GM12878 (cell line): ENCODE data around the gene CNNM3. TPM values are rescaled to one million over a fixed set of nuclear protein-coding genes. Genes with fewer than 3 reads are reported as not detected.

Experiments
- ATAC-seq: fragments of 200-7000 bp; cut with Tn5 transposase; 3 replicates; pipeline ENCODE4 v1.9.1; 2020; ENCODE audit warnings: mild to moderate bottlenecking, moderate library complexity
- BruUV-seq: library from RNA; stranded (reverse); fragments of 400-500 nt; replicated peaks from 2 replicates; lab custom pipeline; 2021; lab: Mats Ljungman, UMichigan
- CTCF ChIA-PET: fragments of 300-600 bp; sonication (Branson Sonifier 250); formaldehyde crosslinking; extraction: SDS; loops from one replicate; lab custom pipeline; 2021; ENCODE audit warnings: inconsistent platforms; lab: Yijun Ruan, JAX
- POLR2A ChIA-PET: fragments of 350-600 bp; formaldehyde crosslinking; extraction: SDS; loops from one replicate; lab custom pipeline; 2021; ENCODE audit warnings: inconsistent platforms; lab: Charles Lee
- RAD21 ChIA-PET: fragments of 300-600 bp; sonication (Branson Sonifier 250); formaldehyde crosslinking; loops from one replicate; lab custom pipeline; 2023; ENCODE audit warnings: antibody characterized with exemption; ENCODE audit not compliant: unreplicated experiment; lab: Charles Lee
- SMC1A ChIA-PET: fragments of 300-600 bp; sonication (Branson Sonifier 250); formaldehyde crosslinking; loops from one replicate; lab custom pipeline; 2023; ENCODE audit not compliant: unreplicated experiment, uncharacterized antibody; lab: Charles Lee
- DNase-seq: peaks from one replicate; pipeline ENCODE4 v3.0.0-alpha.2; 2011; ENCODE audit warnings: low read depth, low spot score
- FAIRE-seq: peaks from 3 replicates; lab custom pipeline; 2011; peaks lifted over from hg19 to GRCh38; lab: Jason Lieb, UNC
- H2AFZ ChIP-seq: 2 replicates; pipeline ENCODE4 v1.6.0; 2011; ENCODE audit warnings: low read depth, low read length, control low read depth; ENCODE audit not compliant: control insufficient read depth
- H3K27ac ChIP-seq: 2 replicates; pipeline ENCODE4 v1.5.1; 2011; ENCODE audit warnings: control low read depth; ENCODE audit not compliant: control insufficient read depth, insufficient read depth
- H3K27me3 ChIP-seq, 2 experiments: replicated peaks in 1 of 2; 2 replicates each; pipeline versions ENCODE4 v1.6.0 to v1.6.1; 2011; ENCODE audit warnings: low read length in 1 of 2; ENCODE audit not compliant: control insufficient read depth in 2 of 2, insufficient read depth in 2 of 2
- H3K36me3 ChIP-seq, 2 experiments: 2 replicates each; pipeline ENCODE4 v1.5.1; 2011; ENCODE audit warnings: low read length in 1 of 2; ENCODE audit not compliant: control insufficient read depth in 2 of 2, insufficient read depth in 2 of 2
- H3K4me1 ChIP-seq: 2 replicates; pipeline ENCODE4 v1.6.1; 2011; ENCODE audit warnings: mild to moderate bottlenecking, low read length, moderate library complexity, mixed read lengths; ENCODE audit not compliant: control insufficient read depth, insufficient read depth
- H3K4me2 ChIP-seq: 2 replicates; pipeline ENCODE4 v1.6.0; 2011; ENCODE audit warnings: control low read depth; ENCODE audit not compliant: control insufficient read depth, insufficient read depth
- H3K4me3 ChIP-seq: fragments of 200-600 bp; sonication (generic); 2 replicates; pipeline ENCODE4 v1.5.1; 2016
- H3K79me2 ChIP-seq: 2 replicates; pipeline ENCODE4 v1.6.0; 2011; ENCODE audit warnings: low read length; ENCODE audit not compliant: control insufficient read depth, insufficient read depth
- H3K9ac ChIP-seq: 2 replicates; pipeline ENCODE4 v1.8.0; 2011; ENCODE audit warnings: low read length, control low read depth, mixed read lengths; ENCODE audit not compliant: control insufficient read depth, insufficient read depth
- H3K9me3 ChIP-seq: replicated peaks from 3 replicates; pipeline ENCODE4 v1.5.1; 2011; ENCODE audit warnings: mild to moderate bottlenecking, low read length; ENCODE audit not compliant: control insufficient read depth, insufficient read depth
- H4K20me1 ChIP-seq: 2 replicates; pipeline ENCODE4 v1.6.0; 2011; ENCODE audit not compliant: control insufficient read depth, insufficient read depth
- CHD4 ChIP-seq: fragments of 200-600 bp; sonication (generic); IDR thresholded peaks from 2 replicates; pipeline ENCODE4 v1.6.1; 2016; ENCODE audit warnings: mild to moderate bottlenecking
- CREB1 ChIP-seq: IDR thresholded peaks from 2 replicates; pipeline ENCODE4 v1.6.1; 2012; ENCODE audit warnings: low read depth, mild to moderate bottlenecking, inconsistent platforms
- CREM ChIP-seq: IDR thresholded peaks from 2 replicates; pipeline ENCODE4 v1.6.1; 2014; ENCODE audit warnings: antibody characterized with exemption, low read depth
- ESRRA ChIP-seq: IDR thresholded peaks from 2 replicates; pipeline ENCODE4 v1.6.1; 2012; ENCODE audit warnings: mild to moderate bottlenecking, low read length, improper control_type of control experiment
- HDAC6 ChIP-seq: fragments of 200-600 bp; sonication (generic); IDR thresholded peaks from one replicate; pipeline ENCODE4 v1.8.0; 2017; ENCODE audit warnings: antibody characterized with exemption; ENCODE audit not compliant: unreplicated experiment
- KDM1A ChIP-seq: fragments of 200-600 bp; sonication (generic); IDR thresholded peaks from 2 replicates; pipeline ENCODE4 v1.6.1; 2016; ENCODE audit warnings: borderline replicate concordance
- MAX ChIP-seq: IDR thresholded peaks from 2 replicates; pipeline ENCODE4 v1.6.1; 2012; ENCODE audit warnings: low read depth, low read length, improper control_type of control experiment
- POLR2A ChIP-seq: IDR thresholded peaks from 2 replicates; pipeline ENCODE4 v1.6.1; 2011; ENCODE audit warnings: low read depth, mild to moderate bottlenecking, low read length
- RFX5 ChIP-seq: IDR thresholded peaks from 2 replicates; pipeline ENCODE4 v1.6.1; 2011; ENCODE audit warnings: low read depth, low read length, improper control_type of control experiment
- WGBS: methylation state at CpG from one replicate; pipeline ENCODE4 v1.1.6; 2016; ENCODE audit warnings: low lambda C conversion rate; ENCODE audit not compliant: insufficient replicate concordance, insufficient coverage; ENCODE audit errors: missing lambda C conversion rate; 5-methylcytosine and 5-hydroxymethylcytosine counted together
- in situ Hi-C: fragments of 300-500 bp; cut with MboI; formaldehyde crosslinking; loops from 9 replicates; pipeline ENCODE4 v1.14.3; 2018; ENCODE audit warnings: mixed read lengths
- intact Hi-C: fragments of 100-400 bp; cut with micrococcal nuclease; formaldehyde crosslinking; loops from one replicate; pipeline ENCODE4 v1.14.2; 2022; ENCODE audit not compliant: unreplicated experiment
- polyA plus RNA-seq, 11 experiments: library from polyadenylated mRNA; depleted of rRNA in 4 of 11; unstranded in 6 of 11; stranded (reverse) in 5 of 11; fragments of >200 nt; fragmentation: Nextera tagmentation in 4 of 11; fragmentation: Illumina TruSeq in 1 of 11; extraction: Ambion mirVana in 4 of 11; extraction: Trizol in 1 of 11; gene quantifications; 1 replicate in 1 of 11; 2 replicates in 10 of 11; pipeline versions ENCODE4 v1.2.1 to v1.2.3, GENCODE V29; 2011 to 2016; ENCODE audit warnings: inconsistent platforms in 2 of 11, missing spikeins in 2 of 11, low read depth in 1 of 11
- total RNA-seq, 4 experiments: library from RNA; depleted of rRNA in 3 of 4; stranded (reverse); fragments of >200 nt in 3 of 4; fragmentation: Illumina TruSeq in 1 of 4; extraction: Trizol in 1 of 4; gene quantifications; 2 replicates each; pipeline versions ENCODE4 v1.2.1 to v1.2.3, GENCODE V29; 2013 to 2021

Gene CNNM3
- total and polyA plus RNA-seq, 10 of the 15 experiments (the other 5 are each of a cell fraction or from before 2014, with no cell fraction given): 0.72 to 14.3 (median 4.0) TPM

DNA sequence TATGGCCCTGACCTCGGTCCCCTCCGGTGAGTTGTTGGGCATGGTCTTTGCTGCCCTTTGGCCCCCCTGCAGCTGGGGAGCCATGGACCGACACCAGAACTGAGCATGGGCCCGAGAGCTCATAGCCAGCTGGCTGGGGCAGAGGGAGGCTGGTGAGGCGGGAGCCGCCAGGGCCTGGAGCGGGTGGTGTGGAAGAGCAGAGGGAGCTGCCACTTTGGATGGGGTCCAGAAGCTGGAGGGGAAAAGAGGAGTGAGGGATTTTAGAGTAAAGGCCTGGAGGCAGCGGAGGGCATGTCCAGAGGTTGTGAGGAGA lies 16.5 kb upstream of the CNNM3 start (continued):
- no peak for TF ChIP-seq CREB1
- TF ChIP-seq CREM: no peak
- TF ChIP-seq CHD4: no peak
- no peak for TF ChIP-seq KDM1A
- no peak for TF ChIP-seq MAX
- no peak for TF ChIP-seq RFX5

- no peak overlapping the region for H3K27ac ChIP-seq
- peaks cover 18% of the 10 kb centered on the region for H3K4me1 ChIP-seq
- 83% methylated on average over 27 of the region's 27 CpGs for WGBS
- no peaks in the 10 kb centered on the region for H4K20me1 ChIP-seq
- H3K4me2 ChIP-seq: peak overlapping the region; percentile 20; the same call in 1 of the 2 replicates
- FAIRE-seq (no peak), ATAC-seq (peak; percentile 59), DNase-seq (no peak)
- H3K36me3 ChIP-seq: peaks cover 20 to 23% of the 10 kb centered on the region in 2 experiments
- H3K27me3 ChIP-seq: no peaks in the 10 kb centered on the region
- H2AFZ ChIP-seq: peak overlapping the region; percentile 72
- CTCF ChIA-PET: interaction anchor here (0.7 to 2.1 kb wide), 20 partner anchors 10 to 198 kb away, joined by 3 to 42 read pairs (median 3); partner anchors contain the start of gene CNNM4
- H3K4me3 ChIP-seq: no peak overlapping the region
- in situ Hi-C loops (no loop called here), intact Hi-C loops (loop anchor here (2.0 to 5.0 kb wide), 2 partner anchors 36 to 163 kb away; partner anchors contain the start of gene KANSL3)
- peak; percentile 1; the same call in 1 of the 2 replicates for TF ChIP-seq POLR2A
- no peak for TF ChIP-seq ESRRA
- TF ChIP-seq HDAC6: no peak
- BruUV-seq: no TSS peak
- H3K9me3 ChIP-seq: no peaks in the 10 kb centered on the region
- H3K79me2 ChIP-seq: no peaks in the 10 kb centered on the region
- POLR2A ChIA-PET: no interaction called here
- SMC1A ChIA-PET: interaction anchor here (0.8 to 2.4 kb wide), 8 partner anchors 10 to 312 kb away, joined by 3 to 16 read pairs (median 4); partner anchors contain the start of genes ANKRD36 and CNNM4
- RAD21 ChIA-PET: interaction anchor here (0.8 to 2.1 kb wide), 9 partner anchors 16 to 534 kb away, joined by 3 to 15 read pairs (median 3); partner anchors contain the start of gene CNNM4
- no peak overlapping the region for H3K9ac ChIP-seq
Observed at GRCh38 chr2:96800061-96801004, 15.7 kb upstream of the CNNM3 start.
